Tibial artery (tissue), 4 donors: ENCODE data around the gene FLNA.

ENCODE experiments used
- DNase-seq, 2 donors: peaks; one replicate each; pipeline ENCODE4 v3.0.0-alpha.2; 2019
- H3K27ac ChIP-seq, 2 donors: fragments of 200-600 bp; sonication (generic) in 1 of 2; 1 replicate in 1 of 2; 2 replicates in 1 of 2; pipeline ENCODE4 v1.5.1; 2018 to 2019; ENCODE audit warnings: mild to moderate bottlenecking in 1 of 2
- H3K27me3 ChIP-seq, 2 donors: fragments of 200-600 bp; sonication (generic) in 1 of 2; one replicate each; pipeline versions ENCODE4 v1.5.1 to v1.6.0; 2016 to 2019
- H3K36me3 ChIP-seq, 3 donors: fragments of 200-600 bp; sonication (generic) in 2 of 3; one replicate each; pipeline ENCODE4 v1.5.1; 2016 to 2019; ENCODE audit warnings: mild to moderate bottlenecking in 2 of 3
- H3K4me1 ChIP-seq, 4 donors: fragments of 200-600 bp; sonication (generic) in 2 of 4; 1 replicate in 3 of 4; 2 replicates in 1 of 4; pipeline ENCODE4 v1.5.1; 2016 to 2019
- H3K4me3 ChIP-seq, 2 donors: fragments of 200-600 bp; sonication (generic) in 1 of 2; 1 replicate in 1 of 2; 2 replicates in 1 of 2; pipeline ENCODE4 v1.5.1; 2018 to 2019; ENCODE audit warnings: mild to moderate bottlenecking in 2 of 2
- H3K9me3 ChIP-seq, 3 donors: fragments of 200-600 bp; sonication (generic) in 1 of 3; one replicate each; pipeline ENCODE4 v1.5.1; 2016 to 2019
- CTCF ChIP-seq, 2 experiments: fragments of 200-600 bp in 1 of 2; fragments of 450-650 bp in 1 of 2; IDR thresholded peaks; one replicate each; pipeline ENCODE4 v1.5.1; 2017 to 2019; ENCODE audit warnings: antibody characterized with exemption in 2 of 2, mild to moderate bottlenecking in 1 of 2, moderate library complexity in 1 of 2
- intact Hi-C: fragments of 100-400 bp; cut with DNase I; formaldehyde crosslinking; loops from one replicate; pipeline ENCODE4 v1.15.0; 2023; ENCODE audit warnings: low total_unique reads

Gene FLNA

DNA sequence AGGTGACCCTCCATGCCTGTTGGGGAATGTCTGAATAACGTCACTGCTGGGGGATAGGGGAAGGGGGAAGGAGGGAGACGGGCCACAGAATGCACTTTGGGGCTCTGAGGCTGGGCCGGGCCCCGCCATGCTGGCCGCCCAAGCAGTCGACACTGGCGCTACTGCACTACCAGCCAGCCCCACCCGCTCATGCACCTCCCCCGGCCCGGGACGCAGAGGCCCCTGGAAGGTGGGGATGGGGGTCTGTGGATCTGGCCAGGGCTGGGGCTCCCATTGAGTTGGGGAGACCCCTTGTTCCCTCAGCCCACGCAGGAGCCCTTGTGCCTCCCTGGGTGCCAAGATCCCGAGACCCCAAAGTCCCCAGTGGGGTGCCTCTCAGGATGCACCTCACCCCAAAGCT lies 17.8 kb downstream of the FLNA start:
- intact Hi-C loops: no loop called here
- H3K4me3 ChIP-seq: no peak overlapping the region
- peaks cover 95 to 98% (median 97%) of the 10 kb centered on the region in 3 donors for H3K36me3 ChIP-seq
- TF ChIP-seq CTCF (IDR thresholded peaks at IDR 0.05): no peak
- no peak for DNase-seq
- H3K4me1 ChIP-seq: peaks cover 0 to 41% (median 13%) of the 10 kb centered on the region in 4 donors
- peak overlapping the region; percentile 26 to 65 for H3K27ac ChIP-seq
- H3K27me3 ChIP-seq: no peaks in the 10 kb centered on the region
- H3K9me3 ChIP-seq: no peaks in the 10 kb centered on the region

DNA sequence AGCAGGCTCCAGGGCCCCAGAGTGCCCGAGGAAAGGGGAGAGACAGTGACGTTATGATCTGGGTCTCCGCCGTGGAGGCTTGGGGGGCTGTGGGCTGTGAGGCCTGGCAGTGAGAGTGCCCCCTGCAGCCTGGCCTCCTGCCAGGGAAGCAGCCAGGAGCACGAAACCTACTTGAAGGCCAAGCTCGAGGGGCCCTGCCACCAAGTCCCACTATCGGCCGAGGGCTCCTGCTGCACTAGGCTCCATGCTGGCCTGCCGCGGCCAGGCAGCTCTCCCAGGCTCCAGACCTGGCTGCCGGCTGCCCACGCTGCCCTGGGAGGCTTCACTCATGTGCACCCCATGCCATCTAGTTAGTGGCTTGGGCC lies 18.7 kb downstream of the FLNA start:
- H3K36me3 ChIP-seq: peaks cover 98 to 100% (median 99%) of the 10 kb centered on the region in 3 donors
- no peaks in the 10 kb centered on the region for H3K9me3 ChIP-seq
- intact Hi-C loops: no loop called here
- H3K27ac ChIP-seq: peak overlapping the region; percentile 52 to 65
- H3K27me3 ChIP-seq: no peaks in the 10 kb centered on the region
- no peak for DNase-seq
- H3K4me3 ChIP-seq: no peak overlapping the region
- TF ChIP-seq CTCF (IDR thresholded peaks at IDR 0.05): no peak
- H3K4me1 ChIP-seq: peaks cover 0 to 41% (median 13%) of the 10 kb centered on the region in 4 donors

GRCh38 chrX:154355094-154355775 lies 19.2 kb downstream of the FLNA start:
- peak overlapping the region; percentile 52 to 65 for H3K27ac ChIP-seq

DNA sequence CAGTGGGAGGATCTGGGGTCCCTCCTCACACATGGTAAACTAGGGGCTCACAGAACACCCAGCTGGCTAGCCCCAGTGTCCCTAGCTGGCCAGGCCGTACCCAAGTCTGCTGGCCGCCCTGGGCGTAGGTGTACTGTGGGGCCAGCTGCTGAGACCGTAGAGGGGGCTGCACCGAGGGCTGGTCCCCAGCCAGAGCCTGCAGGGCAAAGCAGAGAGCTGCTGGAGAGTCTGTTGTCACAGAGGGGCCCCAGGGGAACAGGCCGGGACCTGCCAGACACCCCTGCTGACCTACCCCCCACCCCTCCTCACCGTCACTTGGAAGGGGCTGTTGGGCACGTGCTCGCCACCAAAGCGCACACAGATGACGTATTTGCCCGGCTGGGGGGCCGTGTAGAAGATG lies 19.9 kb downstream of the FLNA start:
- H3K4me1 ChIP-seq: peaks cover 0 to 30% (median 11%) of the 10 kb centered on the region in 4 donors
- no peak for TF ChIP-seq CTCF (IDR thresholded peaks at IDR 0.05)
- intact Hi-C loops: no loop called here
- no peak for DNase-seq
- peak overlapping the region; percentile 28 to 65 for H3K27ac ChIP-seq
- peaks cover 99 to 100% (median 100%) of the 10 kb centered on the region in 3 donors for H3K36me3 ChIP-seq
- H3K27me3 ChIP-seq: no peaks in the 10 kb centered on the region
- no peaks in the 10 kb centered on the region for H3K9me3 ChIP-seq
- no peak overlapping the region for H3K4me3 ChIP-seq

More at GRCh38 chrX:154355094-154355775, 19.2 kb downstream of the FLNA start:
- TF ChIP-seq CTCF (IDR thresholded peaks at IDR 0.05): no peak
- no peak for DNase-seq
- peaks cover 0 to 38% (median 13%) of the 10 kb centered on the region in 4 donors for H3K4me1 ChIP-seq
- intact Hi-C loops: no loop called here
- no peak overlapping the region for H3K4me3 ChIP-seq
- H3K9me3 ChIP-seq: no peaks in the 10 kb centered on the region
- H3K27me3 ChIP-seq: no peaks in the 10 kb centered on the region
- H3K36me3 ChIP-seq: peaks cover 99 to 100% (median 100%) of the 10 kb centered on the region in 3 donors

GRCh38 chrX:154354013-154354412 lies 20.4 kb downstream of the FLNA start:
- no peak for TF ChIP-seq CTCF (IDR thresholded peaks at IDR 0.05)
- Histone ChIP-seq H3K36me3 (peaks cover 99 to 100% (median 100%) of the 10 kb centered on the region in 3 donors), H3K27me3 (no peaks in the 10 kb centered on the region), H3K4me1 (peaks cover 0 to 25% (median 7%) of the 10 kb centered on the region in 4 donors), H3K9me3 (no peaks in the 10 kb centered on the region), H3K27ac (peak overlapping the region in 1 of 2 donors; percentile 65), H3K4me3 (no peak overlapping the region)
- intact Hi-C loops: no loop called here
- DNase-seq: no peak
